Caco-2 (cell line): ENCODE data around the gene USP25. TPM values are rescaled to one million over a fixed set of nuclear protein-coding genes. Genes with fewer than 3 reads are reported as not detected.

Source experiments
- BruUV-seq: library from RNA; stranded (reverse); fragments of 400-500 nt; replicated peaks from 2 replicates; lab custom pipeline; 2021; lab: Mats Ljungman, UMichigan
- CTCF ChIA-PET: fragments of 300-600 bp; sonication (Branson Sonifier 250); formaldehyde crosslinking; loops from one replicate; lab custom pipeline; 2022; ENCODE audit warnings: antibody characterized with exemption; lab: Charles Lee
- POLR2A ChIA-PET: fragments of 300-600 bp; sonication (Branson Sonifier 250); formaldehyde crosslinking; loops from one replicate; lab custom pipeline; 2022; ENCODE audit warnings: antibody characterized with exemption; lab: Charles Lee
- DNase-seq, 2 experiments: peaks; one replicate each; pipeline versions ENCODE4 v3.0.0 to v3.0.0-alpha.2; 2020 to 2022
- H3K27me3 ChIP-seq: replicated peaks from 2 replicates; pipeline ENCODE4 v1.6.0; 2011; ENCODE audit warnings: low read length; ENCODE audit not compliant: control insufficient read depth, insufficient read depth
- H3K36me3 ChIP-seq: 2 replicates; pipeline ENCODE4 v1.5.1; 2011; ENCODE audit warnings: low read length; ENCODE audit not compliant: control insufficient read depth, insufficient read depth
- H3K4me1 ChIP-seq: fragments of 250-450 bp; sonication (Bioruptor Pico); 2 replicates; pipeline ENCODE4 v1.5.1; 2020; ENCODE audit warnings: mild to moderate bottlenecking
- H3K4me3 ChIP-seq: 2 replicates; pipeline ENCODE4 v1.5.1; 2011; ENCODE audit warnings: low read depth, mild to moderate bottlenecking, control low read depth, low read length
- H3K9me3 ChIP-seq: fragments of 250-450 bp; sonication (Bioruptor Pico); 2 replicates; pipeline ENCODE4 v1.5.1; 2020; ENCODE audit warnings: mild to moderate bottlenecking, moderate library complexity
- H3K27ac Mint-ChIP-seq: one replicate; pipeline ENCODE4 v1.8.0; 2022; ENCODE audit warnings: mixed read lengths; ENCODE audit not compliant: unreplicated experiment
- H3K27me3 Mint-ChIP-seq: one replicate; pipeline ENCODE4 v1.8.0; 2022; ENCODE audit warnings: mixed read lengths; ENCODE audit not compliant: insufficient read depth, unreplicated experiment
- H3K36me3 Mint-ChIP-seq: one replicate; pipeline ENCODE4 v1.8.0; 2022; ENCODE audit warnings: mild to moderate bottlenecking, mixed read lengths; ENCODE audit not compliant: insufficient read depth, unreplicated experiment
- H3K4me1 Mint-ChIP-seq: one replicate; pipeline ENCODE4 v1.8.0; 2022; ENCODE audit warnings: low read depth, mixed read lengths; ENCODE audit not compliant: unreplicated experiment
- H3K4me3 Mint-ChIP-seq: one replicate; pipeline ENCODE4 v1.8.0; 2022; ENCODE audit warnings: mild to moderate bottlenecking, moderate library complexity, mixed read lengths; ENCODE audit not compliant: unreplicated experiment
- H3K9me3 Mint-ChIP-seq: one replicate; pipeline ENCODE4 v1.8.0; 2022; ENCODE audit warnings: mixed read lengths; ENCODE audit not compliant: unreplicated experiment
- intact Hi-C: fragments of 100-400 bp; cut with micrococcal nuclease; formaldehyde crosslinking; loops from one replicate; pipeline ENCODE4 v1.10.0; 2022; ENCODE audit not compliant: unreplicated experiment
- total RNA-seq: library from RNA; stranded (reverse); gene quantifications from 2 replicates; pipeline ENCODE4 v1.2.3, GENCODE V29; 2022
- TF ChIP-seq, protein P1 (sequence below), 2 experiments: fragments of 200-600 bp in 1 of 2; IDR thresholded peaks; 1 replicate in 1 of 2; 2 replicates in 1 of 2; pipeline versions ENCODE4 v1.5.1 to v1.8.0; 2011 to 2022; ENCODE audit warnings: antibody characterized with exemption in 1 of 2, control low read depth in 1 of 2, inconsistent platforms in 1 of 2, low read depth in 1 of 2, low read length in 1 of 2, mild to moderate bottlenecking in 1 of 2, moderate library complexity in 1 of 2; ENCODE audit not compliant: insufficient read depth in 1 of 2, severe bottlenecking in 1 of 2, unreplicated experiment in 1 of 2

USP25 gene
- total RNA-seq, 1 experiment from 2014 or later, result 44.3 TPM

DNA sequence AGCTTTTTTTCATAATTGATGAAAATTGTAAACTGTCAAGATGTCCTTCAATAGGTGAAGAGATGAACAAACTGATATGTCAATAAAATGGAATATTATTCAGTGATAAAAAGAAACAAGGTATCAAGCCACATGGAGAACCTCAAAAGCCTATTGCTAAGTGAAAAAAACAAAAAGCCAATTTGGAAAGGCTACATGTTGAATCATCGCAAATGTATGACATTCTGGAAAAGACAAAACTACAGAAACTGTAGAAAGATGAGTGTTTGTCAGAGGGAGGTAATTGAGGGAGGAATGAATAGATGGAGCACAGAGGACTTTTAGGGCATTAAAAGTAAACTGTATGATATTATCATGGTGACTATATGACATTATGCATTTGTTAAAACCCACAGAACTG is 34.5 kb upstream of the USP25 start:
- Mint-ChIP-seq H3K4me1 (no peaks in the 10 kb centered on the region), H3K36me3 (no peaks in the 10 kb centered on the region), H3K4me3 (no peak overlapping the region), H3K27me3 (no peaks in the 10 kb centered on the region), H3K9me3 (peaks cover 9% of the 10 kb centered on the region), H3K27ac (no peak overlapping the region)
- ChIA-PET POLR2A (no interaction called here), CTCF (no interaction called here)
- H3K4me1 ChIP-seq, result peaks cover 9% of the 10 kb centered on the region; the same call in 1 of the 2 replicates
- DNase-seq, result no peak
- H3K4me3 ChIP-seq, result no peak overlapping the region
- H3K36me3 ChIP-seq, result no peaks in the 10 kb centered on the region
- TF ChIP-seq, protein P1, sequence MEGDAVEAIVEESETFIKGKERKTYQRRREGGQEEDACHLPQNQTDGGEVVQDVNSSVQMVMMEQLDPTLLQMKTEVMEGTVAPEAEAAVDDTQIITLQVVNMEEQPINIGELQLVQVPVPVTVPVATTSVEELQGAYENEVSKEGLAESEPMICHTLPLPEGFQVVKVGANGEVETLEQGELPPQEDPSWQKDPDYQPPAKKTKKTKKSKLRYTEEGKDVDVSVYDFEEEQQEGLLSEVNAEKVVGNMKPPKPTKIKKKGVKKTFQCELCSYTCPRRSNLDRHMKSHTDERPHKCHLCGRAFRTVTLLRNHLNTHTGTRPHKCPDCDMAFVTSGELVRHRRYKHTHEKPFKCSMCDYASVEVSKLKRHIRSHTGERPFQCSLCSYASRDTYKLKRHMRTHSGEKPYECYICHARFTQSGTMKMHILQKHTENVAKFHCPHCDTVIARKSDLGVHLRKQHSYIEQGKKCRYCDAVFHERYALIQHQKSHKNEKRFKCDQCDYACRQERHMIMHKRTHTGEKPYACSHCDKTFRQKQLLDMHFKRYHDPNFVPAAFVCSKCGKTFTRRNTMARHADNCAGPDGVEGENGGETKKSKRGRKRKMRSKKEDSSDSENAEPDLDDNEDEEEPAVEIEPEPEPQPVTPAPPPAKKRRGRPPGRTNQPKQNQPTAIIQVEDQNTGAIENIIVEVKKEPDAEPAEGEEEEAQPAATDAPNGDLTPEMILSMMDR (IDR thresholded peaks at IDR 0.05; ENCODE audit: insufficient read depth in 1 of 2, low read depth in 1 of 2, low read length in 1 of 2, severe bottlenecking in 1 of 2, unreplicated experiment in 1 of 2), result no peak
- no peaks in the 10 kb centered on the region for H3K9me3 ChIP-seq
- intact Hi-C loops, result no loop called here
- BruUV-seq, result no TSS peak
- H3K27me3 ChIP-seq, result no peaks in the 10 kb centered on the region

DNA sequence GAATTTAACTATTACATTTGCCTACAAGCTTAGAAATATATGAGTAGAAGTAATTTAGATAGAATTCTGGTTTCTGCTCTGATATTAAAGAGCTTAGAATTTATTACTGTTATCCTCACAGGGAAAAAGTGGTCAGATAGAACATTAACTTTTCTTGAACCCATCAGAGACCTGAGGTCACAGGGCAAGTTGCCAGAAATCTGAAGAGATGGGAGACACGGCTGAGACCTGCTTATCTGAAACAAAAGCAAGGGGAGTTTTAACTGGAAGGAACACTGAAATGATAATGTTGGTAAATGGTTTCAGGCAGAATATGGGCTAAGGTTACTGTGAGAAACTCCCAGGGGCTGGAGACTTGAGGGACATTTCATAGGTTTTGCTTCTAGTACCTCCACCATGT is 28.0 kb upstream of the USP25 start:
- H3K27ac Mint-ChIP-seq, result no peak overlapping the region
- peaks cover 7% of the 10 kb centered on the region for H3K4me1 Mint-ChIP-seq
- no peaks in the 10 kb centered on the region for H3K27me3 ChIP-seq
- CTCF ChIA-PET, result no interaction called here
- H3K9me3 ChIP-seq, result peaks cover 9% of the 10 kb centered on the region
- intact Hi-C loops, result no loop called here
- TF ChIP-seq, protein P1 (IDR thresholded peaks at IDR 0.05; ENCODE audit: insufficient read depth in 1 of 2, low read depth in 1 of 2, low read length in 1 of 2, severe bottlenecking in 1 of 2, unreplicated experiment in 1 of 2), result no peak
- H3K27me3 Mint-ChIP-seq, result no peaks in the 10 kb centered on the region
- H3K36me3 ChIP-seq, result no peaks in the 10 kb centered on the region
- H3K4me1 ChIP-seq, result peaks cover 7% of the 10 kb centered on the region
- H3K9me3 Mint-ChIP-seq, result peaks cover 10% of the 10 kb centered on the region
- DNase-seq, result no peak
- no peak overlapping the region for H3K4me3 ChIP-seq
- H3K36me3 Mint-ChIP-seq, result peaks cover 6% of the 10 kb centered on the region
- no TSS peak for BruUV-seq
- H3K4me3 Mint-ChIP-seq, result no peak overlapping the region
- POLR2A ChIA-PET, result no interaction called here

DNA sequence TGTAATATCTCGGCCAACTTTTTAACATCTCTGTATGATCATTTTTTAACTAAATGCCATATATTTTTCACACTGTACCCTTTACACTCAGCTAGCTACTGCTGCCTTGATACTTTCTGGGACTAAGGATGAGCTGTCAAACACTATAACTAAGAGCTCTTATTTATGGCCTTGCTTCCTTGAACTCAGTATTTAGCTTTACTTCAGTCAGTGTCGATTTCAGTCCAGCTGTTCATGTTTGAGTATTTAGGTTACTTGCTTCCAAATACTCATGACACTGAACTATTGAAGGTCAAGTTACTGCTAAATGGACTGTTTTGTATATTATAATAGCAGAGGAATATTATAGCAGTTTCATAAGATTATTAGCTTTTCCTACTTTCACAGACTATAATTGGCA is 25.9 kb upstream of the USP25 start:
- TF ChIP-seq, protein P1 (IDR thresholded peaks at IDR 0.05; ENCODE audit: insufficient read depth in 1 of 2, low read depth in 1 of 2, low read length in 1 of 2, severe bottlenecking in 1 of 2, unreplicated experiment in 1 of 2), result no peak
- no TSS peak for BruUV-seq
- no peak for DNase-seq

More for the DNA sequence above, 25.9 kb upstream of the USP25 start:
- peaks cover 6% of the 10 kb centered on the region for H3K36me3 Mint-ChIP-seq
- Histone ChIP-seq H3K27me3 (no peaks in the 10 kb centered on the region), H3K36me3 (no peaks in the 10 kb centered on the region), H3K4me3 (no peak overlapping the region), H3K9me3 (peaks cover 9% of the 10 kb centered on the region), H3K4me1 (peaks cover 28% of the 10 kb centered on the region)
- no peak overlapping the region for H3K27ac Mint-ChIP-seq
- peaks cover 10% of the 10 kb centered on the region for H3K9me3 Mint-ChIP-seq
- H3K4me1 Mint-ChIP-seq, result peaks cover 15% of the 10 kb centered on the region
- H3K27me3 Mint-ChIP-seq, result no peaks in the 10 kb centered on the region
- no peak overlapping the region for H3K4me3 Mint-ChIP-seq
- intact Hi-C loops, result no loop called here
- ChIA-PET POLR2A (no interaction called here), CTCF (no interaction called here)
